Mesenteric fat pad (tissue), 1 donor: Measurements from ENCODE around the gene PRKG1. TPM values are rescaled to one million over a fixed set of nuclear protein-coding genes. Genes with fewer than 3 reads are reported as not detected.
"Not testable (repeated sequence)": the region's sequence is repeated elsewhere in the genome, so short reads cannot be mapped to it uniquely, and the experiment has no call there.

Source experiments
- DNase-seq: peaks from one replicate; pipeline ENCODE4 v3.0.0-alpha.2; 2020; ENCODE audit warnings: low spot score
- total RNA-seq: library from RNA; stranded (reverse); fragmentation: NEBNext Ultra II Directional; extraction: Animal tissue kit (Norgen Biotek cat#: 25700); gene quantifications from one replicate; pipeline ENCODE4 v1.2.1, GENCODE V29; 2021
- donor health status: DM: yes; HTN: yes; CAD: no.

Gene PRKG1
- total RNA-seq, 1 donor from 2014 or later: 12.9 TPM

DNA sequence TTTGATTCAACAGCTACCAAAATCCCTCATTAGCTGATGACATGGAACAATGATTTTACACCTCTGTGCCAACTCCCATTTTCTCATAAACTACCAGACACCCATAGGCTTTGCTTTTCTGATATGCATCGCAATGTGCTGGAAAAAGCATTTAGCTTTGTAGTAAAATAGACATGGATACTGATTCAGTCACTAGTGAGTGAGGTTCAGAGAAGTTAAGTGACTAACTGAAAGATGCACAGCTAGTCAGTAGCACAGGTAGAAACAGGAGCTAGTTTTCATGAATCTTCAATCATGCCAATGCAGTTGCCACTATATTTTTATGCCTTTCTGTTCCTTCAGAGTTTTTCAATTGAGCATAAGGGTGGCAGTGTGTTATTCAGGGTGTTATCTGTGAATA, 38.7 kb downstream of the PRKG1 start:
- no peak for DNase-seq

DNA sequence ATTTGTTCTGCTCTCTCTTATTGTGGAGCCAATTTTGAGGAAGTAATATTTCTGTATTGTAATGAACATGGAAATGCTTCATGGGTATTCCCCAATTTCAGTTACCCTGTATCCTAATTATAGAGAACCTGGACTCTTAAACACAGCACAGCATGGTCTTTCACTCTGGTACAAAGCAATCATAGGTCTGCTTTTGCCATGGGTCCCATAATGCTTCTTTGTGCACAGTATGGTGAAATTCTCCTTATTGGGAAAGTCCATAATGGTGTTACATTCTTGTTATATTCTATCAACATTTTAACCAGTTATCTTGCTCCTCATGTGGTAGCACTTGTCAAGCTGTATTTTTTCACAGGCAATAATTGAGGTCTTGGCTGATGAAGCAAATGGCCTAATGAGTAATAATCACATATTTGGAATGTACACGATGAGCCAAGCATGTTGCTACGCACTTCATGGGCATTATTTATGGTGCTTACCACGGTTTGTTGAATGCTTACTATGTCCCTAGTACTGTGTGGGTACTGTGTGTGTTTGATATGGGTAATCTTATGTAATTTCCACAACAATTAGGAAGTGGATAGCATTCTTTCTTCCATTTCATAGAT, 42.9 kb downstream of the PRKG1 start:
- DNase-seq: no peak

DNA sequence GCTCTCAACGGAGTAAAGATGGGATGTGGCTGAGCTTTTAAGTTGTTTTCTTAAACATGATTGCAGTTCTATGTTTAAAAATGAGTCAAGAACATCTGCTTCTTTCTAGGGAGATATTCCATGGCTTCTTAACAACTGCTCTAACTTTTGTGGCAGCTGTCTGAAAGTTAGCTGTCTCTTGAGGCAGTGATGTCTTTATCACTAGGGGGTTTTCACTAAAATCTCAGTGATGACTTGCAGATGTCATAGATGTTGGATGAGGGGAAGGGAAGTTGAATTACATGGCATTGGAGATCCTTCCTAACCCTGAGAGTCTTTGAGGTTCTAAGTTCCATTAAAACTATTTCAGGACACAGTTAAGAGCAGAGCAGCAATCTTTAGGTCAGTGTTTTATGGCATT, 43.5 kb downstream of the PRKG1 start:
- no peak for DNase-seq

DNA sequence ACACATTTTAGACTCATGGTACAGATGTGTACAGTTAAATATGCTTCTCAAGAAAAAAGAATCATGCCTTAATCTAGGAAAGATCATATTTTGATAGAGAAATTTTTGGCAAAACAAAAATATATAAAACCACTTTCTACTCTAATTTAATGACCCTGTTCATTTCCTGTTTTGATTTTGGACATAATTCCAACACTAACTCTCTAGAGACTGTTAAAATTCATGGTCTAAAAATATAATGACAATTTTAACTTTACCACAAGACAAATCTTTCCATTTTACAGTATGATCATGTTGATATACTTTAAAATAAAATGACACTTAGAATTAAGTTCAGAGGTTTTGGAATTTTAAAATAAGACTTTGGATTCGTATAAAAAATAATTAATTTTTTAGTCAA, 45.2 kb downstream of the PRKG1 start:
- DNase-seq: no peak

DNA sequence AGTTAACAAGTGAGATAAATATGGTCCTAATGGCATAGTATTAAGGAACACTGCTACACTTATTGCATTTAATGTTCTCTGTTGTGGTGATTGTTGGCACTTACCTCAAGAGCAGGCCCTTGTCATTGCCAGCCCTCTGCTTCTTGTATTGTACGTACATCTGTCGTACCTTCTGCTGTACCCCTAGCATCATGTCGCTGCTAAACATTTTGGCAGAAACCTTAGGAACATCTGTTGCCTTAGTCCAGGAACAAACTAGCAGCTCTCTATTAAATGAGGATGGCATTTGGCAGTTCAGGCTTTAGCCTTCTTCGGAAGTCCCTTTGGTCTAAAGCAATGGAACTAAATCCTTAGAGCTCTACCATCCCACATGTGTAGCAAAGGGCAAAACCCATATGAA, 47.6 kb downstream of the PRKG1 start:
- DNase-seq: no peak

DNA sequence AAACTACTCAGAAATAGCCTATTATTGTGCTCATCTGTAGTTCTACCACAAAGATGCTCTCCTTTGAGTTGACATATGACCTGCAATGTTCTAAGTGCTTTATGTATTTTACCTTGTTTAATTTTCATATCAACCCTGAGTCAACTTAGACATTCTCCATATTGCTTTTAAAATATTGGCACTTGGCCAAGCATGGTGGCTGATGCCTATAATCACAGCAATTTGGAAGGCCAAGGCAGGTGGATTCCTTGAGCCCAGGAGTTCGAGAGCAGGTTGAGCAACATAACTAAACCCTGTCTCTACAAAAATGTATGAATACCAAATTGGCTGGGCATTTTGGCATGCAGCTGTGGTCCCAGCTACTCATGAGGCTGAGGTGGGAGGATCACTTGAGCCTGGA, 50.6 kb downstream of the PRKG1 start:
- no peak for DNase-seq

DNA sequence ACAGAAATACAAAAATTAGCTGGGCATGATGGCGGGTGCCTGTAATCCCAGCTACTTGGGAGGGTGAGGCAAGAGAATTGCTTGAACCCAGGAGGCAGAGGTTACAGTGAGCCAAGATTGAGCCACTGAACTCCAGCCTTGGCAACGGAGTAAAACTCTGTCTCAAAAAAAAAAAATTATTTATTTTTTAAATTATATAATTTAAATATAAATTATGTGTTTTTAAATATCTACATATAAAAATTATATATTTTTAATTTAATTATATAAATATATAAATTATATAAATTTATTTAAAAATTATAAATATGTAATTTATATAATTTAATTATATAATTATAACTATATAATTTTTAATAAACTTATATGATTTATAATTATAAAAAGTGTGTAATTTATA, 51.2 kb downstream of the PRKG1 start:
- no peak for DNase-seq

DNA sequence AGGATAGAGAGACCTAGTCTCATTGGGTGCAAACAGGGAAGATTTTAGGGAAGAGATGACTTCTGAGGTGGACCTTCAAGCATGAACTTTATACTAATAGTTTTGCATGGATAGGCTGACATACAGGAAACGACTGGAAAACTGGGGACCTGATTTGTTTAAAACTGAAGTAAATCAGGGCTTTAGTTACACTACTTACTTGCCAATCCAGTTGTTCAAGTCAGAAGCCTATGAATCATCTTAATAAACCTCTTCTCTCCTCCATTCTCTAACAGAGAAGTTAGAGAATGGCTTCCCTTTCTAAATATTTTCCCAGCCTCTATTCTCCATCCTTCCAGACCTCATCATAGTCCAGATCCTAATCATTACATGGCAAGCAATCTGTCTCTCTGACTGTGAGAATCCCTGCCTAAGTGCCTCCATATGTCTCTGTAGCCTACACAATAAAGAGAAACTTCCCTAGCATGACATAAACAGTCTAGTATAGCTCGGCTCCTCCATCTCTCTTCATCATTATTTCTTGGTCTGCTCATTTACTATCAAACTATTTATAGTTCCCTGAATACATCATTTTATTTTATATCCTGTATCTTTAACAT, 55.8 kb downstream of the PRKG1 start:
- DNase-seq: no peak

DNA sequence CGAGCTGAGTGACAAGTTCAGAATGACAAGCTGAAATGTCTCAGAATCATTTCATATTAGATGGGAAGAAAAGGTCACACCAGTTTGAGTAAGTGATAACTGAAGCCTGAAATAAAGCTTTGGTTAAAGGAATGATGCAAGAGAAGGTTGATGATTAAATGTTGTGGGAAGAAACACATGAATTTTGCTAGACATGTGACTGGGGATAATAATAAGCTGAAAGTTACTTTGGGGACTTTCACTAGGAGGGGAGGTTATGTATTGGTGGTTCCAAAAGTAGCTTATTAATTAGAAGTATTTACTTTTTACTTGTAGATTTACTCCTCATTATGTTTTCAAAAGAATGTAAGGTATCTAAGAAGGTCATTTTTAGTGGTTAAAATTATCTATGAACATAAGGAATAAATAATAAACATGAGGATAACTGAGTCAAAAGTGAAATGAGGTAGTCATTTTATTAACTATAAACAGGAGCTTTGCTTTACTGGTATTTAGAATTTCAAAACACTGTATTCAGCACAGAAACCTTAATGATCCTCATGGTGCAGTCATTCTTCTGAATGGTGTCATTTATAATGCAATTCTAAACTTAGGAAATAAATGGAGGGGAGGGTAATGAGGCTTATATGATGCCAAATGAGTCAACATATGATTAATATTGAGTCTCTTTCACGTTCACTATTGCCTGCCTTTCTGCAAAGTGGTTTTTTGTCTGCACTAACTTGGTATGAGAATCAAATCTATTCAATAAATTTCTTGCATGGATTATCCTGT, 63.7 kb downstream of the PRKG1 start:
- no peak for DNase-seq

DNA sequence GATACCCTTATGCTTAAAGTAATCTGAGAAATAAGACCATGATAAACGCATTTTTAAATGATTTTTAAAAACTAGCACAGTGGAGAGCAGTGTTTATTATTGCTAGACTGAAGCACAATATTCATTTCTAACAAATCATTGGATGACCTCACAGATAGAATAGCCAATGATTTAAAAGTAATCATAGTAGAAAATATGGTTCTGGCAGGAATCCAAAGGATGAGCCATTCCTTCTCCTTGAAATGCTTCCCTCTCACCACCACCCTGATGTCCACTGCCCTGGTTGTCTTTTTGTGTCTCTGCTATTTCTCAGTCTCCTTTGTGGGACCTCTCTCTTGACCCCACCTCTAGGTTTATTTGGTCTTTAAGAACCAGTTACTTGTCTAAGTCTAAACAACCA, 64.9 kb downstream of the PRKG1 start:
- no peak for DNase-seq

DNA sequence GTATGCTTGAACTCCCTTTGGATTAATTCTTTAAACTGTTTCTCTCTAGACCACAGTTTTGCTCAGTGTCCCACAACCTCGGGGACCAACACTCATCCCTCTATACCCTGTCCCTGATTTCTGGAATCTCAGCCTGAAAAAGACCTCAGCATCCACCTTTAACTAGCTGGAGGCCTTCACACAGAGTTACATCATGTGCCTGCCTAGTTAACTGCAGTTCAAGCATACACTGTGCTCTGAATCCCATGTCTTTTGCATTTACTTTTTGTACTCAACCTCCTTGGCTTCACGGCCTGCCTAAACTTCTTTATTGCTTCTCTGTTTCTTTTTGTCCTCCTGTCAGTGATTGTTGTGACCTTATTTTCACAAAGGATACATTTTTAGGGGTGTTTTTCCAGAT, 66.7 kb downstream of the PRKG1 start:
- DNase-seq: no peak

DNA sequence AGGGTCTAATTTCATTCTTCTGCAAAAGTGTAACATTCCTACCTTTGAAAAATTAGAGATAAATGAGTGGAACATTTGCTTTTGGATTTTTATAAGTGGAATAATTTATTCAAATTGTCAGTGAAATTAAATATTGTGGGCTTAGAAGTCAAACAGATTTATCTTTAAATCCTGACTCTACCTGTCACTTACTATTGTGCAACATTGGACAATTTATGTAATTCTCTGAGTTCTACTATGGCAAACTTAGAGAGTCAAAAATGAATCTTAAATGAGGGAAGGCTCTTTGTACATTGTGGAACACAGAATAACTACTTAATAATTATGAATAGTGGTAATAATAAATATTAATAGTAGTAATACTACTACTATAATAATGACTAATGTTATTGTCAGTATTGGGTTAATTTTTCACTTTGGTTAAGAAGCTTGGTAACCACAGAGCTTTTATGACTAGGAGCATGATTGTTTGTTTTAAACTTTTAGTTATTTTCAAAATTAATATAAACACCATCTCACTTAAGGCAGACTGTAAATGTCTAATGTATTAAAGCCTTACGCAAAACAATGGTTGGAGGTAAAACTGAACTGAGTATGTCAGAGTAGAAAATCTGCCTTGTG, 70.0 kb downstream of the PRKG1 start:
- DNase-seq: no peak

DNA sequence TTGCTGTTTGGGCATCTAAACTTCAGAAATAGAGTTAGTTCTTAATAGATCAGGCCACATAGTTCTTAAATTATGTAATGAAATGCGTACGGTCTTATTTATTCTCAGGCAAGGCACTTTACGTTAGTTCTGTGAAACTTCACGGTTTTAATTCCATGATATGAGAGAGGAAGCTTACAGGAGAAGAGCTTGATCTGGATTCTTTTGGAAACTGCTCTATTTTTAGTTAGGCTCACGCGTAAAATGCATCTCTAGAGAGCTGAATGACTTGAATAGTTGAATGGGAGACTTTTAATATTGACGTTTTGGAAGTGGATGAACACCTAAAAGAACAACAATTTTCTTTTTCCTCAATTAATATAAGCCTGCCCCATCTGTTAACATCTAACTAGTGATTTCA, 71.1 kb downstream of the PRKG1 start:
- DNase-seq: no peak

DNA sequence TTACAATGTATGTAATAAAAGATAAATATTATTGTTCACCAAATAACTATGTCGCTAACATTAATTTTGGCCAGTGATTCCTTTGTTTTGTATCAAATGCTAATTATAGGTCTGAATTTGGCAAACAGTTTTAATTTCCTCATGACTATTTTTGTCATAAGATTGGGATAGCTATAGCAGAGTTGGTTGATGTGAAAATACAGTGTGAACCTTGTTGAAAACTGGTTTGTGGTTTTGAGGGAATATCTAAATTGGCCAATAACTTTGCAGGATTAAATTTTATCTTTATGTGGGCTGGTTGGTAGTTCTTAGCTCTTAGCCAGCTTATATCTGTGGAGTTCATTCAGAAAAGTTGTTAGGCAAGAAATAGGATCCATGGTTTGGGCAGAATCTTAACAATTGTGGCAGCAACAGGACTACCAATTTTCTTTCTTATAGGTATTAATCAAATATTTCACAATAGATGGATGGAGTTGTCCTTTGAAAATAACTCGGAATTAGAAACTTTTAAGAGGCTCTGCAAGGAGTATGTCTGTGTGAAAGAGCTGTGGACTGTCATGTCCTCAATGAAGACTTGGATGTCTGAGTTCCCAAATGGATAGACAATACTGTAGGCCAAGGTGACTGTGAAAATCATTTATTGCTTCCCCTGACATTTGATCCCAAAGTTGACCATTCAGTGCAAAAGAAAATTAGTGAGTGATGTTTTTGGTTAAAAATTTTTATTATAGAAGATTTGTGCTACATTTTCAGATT, 73.5 kb downstream of the PRKG1 start:
- DNase-seq: no peak

DNA sequence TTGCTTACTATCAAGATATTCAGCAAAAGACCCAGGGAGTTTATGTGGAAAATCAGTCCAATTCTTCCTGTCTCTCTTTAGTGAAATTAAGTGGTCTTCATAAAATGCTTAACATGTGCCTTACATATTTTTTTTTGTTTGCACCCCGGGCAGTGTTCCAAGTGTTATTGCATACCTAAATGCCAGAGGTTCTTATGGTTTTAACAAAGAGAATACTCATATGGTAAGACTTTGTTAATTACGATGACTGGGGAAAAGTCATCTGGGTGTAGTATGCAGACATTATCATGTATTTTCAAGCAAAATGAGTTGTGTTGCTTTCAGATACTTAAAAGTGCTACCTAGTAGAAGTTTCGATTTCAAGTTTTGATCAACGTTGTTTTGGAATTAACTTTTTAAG, 82.6 kb downstream of the PRKG1 start:
- no peak for DNase-seq

DNA sequence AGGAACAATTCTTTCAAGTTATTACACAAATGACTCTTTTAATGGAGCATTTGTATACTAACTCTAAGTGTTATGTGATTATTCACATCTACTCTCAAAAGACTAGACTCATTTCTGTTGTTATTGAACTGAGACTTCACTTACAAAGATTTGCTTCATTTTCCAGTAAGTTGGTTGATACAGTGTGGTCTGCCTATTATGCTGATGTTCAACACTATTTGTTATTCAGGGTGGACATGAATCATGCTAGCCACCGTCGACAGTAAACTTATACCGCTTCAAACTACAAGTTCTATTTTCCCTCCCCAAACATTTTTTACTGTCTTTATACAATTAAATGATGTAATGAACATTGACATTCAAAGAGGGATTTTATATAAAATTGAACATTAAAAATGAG, 84.5 kb downstream of the PRKG1 start:
- DNase-seq: no peak

DNA sequence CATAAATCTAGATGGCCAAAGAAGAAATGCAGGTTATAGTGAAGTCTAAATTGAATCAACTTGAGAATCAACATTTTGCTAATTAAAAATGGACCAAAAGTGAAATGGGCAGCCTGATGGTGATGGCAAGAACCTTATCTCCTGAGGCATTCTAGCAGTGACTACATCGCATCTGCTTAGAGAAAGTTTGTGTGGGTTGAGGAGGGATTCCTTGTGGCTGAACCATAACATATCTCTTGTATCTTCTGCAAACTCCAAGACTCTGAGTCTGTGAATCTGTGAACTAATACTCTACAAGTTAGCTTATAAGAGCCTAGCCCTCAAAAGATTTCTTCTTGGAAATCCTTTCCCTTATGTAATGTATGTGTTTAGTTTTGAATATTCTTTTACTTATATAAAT, 85.6 kb downstream of the PRKG1 start:
- no peak for DNase-seq

DNA sequence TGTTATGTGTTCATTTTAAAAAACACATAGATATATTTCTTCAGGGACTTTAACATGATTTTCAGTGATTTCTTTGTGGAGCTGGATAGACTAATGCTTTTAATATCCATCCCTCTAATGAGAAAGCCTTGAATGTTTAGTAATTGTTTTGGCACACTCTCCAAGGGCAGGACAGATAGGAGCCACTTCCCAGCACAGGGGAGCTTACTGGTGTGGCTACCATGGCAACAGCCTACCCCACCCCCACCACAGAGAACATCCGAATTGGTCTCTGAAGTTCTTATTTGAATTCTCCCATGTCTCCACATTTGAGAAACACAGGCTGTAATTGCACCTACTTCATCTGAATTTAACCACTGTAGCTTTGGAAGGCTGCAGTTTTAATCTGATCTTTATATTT, 87.7 kb downstream of the PRKG1 start:
- DNase-seq: no peak

DNA sequence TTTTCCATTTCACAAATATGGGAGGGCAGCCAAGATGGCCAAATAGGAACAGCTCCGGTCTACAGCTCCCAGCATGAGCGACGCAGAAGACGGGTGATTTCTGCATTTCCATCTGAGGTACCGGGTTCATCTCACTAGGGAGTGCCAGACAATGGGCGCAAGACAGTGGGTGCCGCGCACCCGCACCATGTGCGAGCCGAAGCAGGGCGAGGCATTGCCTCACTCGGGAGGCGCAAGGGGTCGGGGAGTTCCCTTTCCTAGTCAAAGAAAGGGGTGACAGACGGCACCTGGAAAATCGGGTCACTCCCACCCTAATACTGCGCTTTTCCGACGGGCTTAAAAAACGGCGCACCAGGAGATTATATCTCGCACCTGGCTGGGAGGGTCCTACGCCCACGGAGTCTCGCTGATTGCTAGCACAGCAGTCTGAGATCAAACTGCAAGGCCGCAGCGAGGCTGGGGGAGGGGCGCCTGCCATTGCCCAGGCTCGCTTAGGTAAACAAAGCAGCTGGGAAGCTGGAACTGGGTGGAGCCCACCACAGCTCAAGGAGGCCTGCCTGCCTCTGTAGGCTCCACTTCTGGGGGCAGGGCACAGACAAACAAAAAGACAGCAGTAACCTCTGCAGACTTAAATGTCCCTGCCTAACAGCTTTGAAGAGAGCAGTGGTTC, 89.2 kb downstream of the PRKG1 start:
- not testable (repeated sequence) for DNase-seq

DNA sequence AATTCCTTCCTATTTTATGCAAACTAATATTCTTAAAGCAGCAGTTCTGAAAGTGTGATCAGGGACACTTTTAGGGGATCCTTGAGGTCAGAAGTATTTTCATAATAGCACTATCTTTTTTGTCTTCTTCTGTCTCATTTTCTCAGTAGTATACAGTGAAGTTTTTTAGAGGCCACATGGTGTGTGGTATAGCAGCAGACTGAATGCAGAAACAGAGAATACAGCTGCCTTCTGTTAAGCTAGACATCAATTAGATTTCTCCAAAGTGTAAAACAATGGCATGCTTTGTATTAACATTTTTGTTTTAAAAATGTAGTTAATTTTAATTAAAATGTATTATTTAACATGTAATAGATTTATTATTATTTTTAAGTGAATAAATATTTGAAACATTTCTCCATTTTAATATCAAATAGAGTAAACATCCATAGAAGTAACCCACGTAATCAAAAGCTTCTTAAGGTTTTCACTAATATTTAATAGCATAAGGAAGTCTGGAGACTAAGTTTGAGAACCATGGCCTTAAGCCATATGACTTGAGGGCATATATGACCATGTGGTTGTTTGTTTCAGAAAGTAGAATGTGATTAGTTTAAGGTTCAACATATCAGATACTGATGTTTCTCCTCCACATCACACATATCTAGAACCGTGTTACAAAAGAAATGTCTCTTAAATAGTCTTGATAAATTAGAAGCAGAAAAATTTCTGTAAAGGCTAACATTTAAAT, 94.0 kb downstream of the PRKG1 start:
- DNase-seq: no peak
